ENCODE results near the gene TSHZ3.

Gene TSHZ3

DNA sequence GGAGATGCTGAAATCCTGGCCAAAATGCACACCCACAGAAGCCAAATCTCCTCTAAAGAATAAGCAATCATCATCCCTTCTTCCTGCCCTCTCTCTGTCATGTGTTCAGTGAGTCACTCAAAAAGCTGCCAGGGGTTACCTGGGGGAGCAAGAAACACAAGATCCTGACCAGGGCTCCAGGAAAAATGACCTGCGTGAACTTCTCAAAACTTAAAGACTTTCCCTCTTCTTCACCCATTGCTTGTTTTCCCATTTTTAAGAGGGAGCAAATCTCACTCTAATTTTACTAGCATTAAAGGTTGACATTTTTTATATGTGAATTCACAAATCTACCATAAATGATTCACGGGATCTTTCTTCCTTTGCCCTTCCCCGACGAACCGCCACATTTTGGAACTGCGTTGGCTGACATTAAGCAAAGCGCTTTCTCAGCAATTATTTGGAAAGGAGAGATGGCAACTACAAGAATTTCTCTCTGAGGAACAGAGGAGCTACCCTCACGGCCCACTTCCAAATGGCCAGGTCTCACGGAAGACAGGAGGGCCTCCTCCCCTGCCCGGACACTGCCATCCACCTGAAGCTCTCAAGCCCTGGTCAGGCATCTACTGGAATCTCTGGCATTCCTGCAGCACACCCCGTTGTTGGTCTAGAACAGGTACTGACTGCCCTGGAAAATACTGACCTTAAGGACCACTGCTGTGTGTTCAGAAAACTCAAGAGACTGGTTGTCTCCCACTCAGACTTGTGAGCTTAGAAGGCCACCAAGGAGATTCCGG lies 14.2 kb downstream of the TSHZ3 start:
- DNase-seq: no peak

DNA sequence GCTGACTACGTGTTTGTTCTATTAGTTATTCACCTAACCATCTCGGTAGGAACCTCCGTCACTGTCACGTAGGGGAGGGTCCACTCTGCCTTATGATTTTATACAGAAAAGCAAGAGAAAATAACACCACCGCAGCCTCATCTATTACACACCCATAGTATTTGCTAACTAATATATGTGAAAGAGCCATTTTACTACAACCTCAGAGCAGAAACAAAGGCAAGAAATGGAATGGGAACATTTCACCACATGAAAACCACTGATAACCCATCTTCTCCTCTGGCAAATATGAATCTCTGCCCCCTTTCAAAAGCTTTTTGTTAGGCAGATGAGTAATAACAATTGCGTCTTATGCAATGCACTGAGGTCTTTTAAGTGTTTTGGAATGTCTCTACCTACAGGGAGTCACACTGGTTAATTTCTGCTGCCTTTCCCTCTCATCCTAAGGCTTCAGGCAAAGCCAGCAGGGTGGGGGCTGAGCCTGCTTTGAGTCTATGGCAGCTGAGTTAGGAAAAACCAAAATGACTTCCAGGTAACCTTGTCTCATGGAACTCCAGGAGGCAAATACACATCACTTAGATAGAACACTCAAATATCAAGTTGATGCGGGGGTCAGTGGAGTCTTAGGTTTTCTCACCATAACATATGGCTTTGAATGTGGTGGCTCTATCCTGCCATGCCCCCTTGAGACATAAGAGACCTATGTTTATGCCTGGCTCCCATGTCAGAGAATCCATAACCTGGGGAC lies 15.0 kb downstream of the TSHZ3 start:
- no peak for DNase-seq

DNA sequence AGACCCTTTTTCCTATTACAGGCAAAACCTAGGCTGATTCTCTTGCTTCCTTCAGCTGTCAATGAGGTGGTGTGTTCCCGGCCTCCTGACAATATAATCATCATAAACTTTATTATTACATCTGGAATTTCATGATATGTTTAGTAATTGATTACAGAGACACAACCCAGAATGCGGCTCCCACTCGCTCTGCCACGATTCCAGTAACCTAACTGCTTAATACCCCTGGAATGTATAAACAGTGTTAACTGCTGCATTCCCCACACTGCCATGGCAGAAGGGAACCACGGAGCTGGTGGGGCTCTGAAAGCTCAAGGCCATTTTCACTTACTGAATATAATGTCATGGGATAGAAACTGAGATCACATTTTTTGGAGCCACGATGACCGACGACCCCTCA lies 17.1 kb downstream of the TSHZ3 start:
- DNase-seq: no peak

DNA sequence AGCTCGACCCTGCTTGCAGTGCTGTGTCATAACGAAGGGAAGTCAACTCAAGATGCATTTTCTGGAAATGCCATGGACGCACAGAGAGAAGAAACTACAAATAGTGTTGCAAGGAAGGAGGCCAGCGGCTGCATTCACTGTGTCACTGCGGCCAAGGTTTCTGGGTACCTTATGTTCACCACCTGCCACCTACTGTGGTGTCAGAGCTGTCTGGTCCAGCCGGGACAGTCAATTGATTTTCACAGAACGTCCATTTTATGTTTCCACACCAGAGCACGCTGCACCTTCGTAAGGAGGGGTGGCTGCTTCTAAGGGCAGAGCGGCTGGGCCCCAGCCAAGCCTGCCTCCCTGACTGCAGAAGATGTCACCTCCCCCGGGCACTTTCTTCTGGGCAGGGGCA lies 17.7 kb downstream of the TSHZ3 start:
- DNase-seq: no peak

DNA sequence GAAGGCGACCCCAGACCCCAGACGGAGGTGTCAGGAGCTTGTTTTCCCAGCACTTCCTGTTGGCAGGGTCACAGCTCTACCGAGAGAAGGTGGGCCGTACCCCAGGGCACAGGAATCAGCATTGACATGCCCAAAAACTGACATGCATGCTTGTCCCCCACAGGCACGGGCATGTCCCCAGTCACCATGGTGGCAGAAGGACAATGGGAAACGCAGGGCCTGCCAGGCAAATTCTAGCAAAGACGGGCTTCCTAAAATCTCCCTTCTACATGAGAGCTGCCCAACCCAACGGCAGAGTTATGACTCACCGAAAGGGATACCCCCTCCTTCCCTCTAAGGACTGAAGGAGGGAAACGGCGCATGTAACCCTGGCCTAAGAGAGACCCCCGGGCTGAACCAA lies 18.5 kb downstream of the TSHZ3 start:
- no peak for DNase-seq

DNA sequence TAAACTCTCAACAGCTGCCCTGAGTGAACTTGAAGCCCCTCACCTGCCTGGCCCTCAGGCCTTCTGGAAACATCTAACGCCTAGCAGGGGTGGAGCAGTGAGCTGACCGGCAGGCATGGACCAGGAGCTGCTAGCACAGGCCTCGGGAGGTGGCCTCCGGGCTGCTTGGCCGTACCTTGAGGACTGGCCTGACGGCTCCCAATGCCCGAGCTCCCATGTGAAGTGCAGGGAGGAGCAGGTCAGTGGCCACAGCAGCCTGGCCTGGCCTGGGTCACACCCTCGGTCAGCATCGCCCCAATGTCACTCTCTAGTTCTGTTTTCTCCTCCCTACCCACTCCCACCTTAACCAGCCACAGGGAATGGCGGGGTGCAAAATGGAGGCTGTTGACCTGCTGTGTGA lies 19.0 kb downstream of the TSHZ3 start:
- no peak for DNase-seq

DNA sequence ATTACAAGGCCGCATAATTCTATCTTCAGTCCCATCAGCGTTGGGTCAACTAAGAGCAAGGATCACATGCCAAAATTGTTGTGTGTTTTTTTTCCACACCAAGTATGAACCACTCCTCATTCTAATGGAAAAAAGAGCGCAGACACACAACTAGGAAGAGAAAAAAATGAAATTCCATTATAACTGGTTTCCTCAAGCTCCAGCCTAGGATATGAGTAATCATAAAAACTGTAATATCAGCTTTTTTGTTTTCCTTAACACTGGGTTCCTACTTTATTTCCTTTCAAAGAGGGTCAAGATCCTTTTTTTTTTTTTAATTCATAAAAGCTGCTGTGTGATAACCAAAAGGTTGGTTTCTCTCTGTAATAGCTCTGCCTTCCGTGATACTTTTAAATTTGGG lies 19.4 kb downstream of the TSHZ3 start:
- DNase-seq: no peak

DNA sequence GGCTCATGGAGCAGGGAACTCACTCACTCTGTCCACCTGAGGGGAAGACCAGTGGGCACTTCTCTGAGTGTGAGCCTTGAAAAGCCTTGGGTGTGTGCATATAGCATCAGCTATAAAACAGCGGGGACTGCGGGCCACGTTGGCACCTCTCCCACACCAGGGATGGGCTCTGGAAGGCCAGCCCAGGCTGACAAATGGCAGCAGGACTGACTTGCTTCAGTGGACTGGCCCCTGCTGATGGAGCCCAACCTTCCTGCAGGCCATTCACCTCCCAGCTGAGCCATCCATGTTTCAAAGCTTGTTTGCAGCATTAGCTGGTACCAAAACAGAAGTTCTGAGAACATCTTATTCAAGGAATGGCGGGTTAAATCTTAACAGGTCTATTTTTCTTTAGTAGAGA lies 21.0 kb downstream of the TSHZ3 start:
- no peak for DNase-seq

DNA sequence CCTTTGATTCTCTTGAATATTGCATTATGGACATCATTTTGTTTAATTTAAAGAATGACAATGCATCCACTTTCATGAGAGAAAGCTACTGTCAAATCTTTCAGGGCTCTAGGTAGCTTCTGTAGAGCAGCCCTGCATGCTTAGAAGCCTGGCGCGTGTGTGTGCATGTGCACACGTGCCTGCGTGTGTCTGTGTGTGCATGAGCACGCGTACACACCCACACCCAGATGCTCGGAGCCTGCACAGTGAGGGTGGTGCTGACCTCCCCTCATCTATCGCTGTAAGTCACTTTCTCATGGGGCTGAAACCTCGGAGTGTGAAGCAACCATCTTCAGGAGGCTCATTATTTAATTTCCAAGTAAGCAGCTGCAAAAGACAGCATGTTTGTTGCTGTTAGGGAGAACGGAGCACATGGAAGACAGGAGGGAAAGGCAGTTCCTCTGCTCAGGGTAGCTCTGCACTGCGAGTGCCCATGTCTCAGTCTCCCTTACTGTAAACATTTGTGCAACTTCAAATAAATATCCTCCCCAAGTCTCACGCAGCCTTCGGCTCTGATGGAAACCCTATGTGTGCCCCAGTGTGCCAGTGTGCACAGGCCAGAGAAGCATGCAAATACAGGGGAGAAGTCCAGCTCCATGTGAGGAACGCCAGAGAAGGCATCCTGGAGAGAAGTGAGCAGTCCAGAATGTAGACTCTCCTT lies 22.8 kb downstream of the TSHZ3 start:
- no peak for DNase-seq

DNA sequence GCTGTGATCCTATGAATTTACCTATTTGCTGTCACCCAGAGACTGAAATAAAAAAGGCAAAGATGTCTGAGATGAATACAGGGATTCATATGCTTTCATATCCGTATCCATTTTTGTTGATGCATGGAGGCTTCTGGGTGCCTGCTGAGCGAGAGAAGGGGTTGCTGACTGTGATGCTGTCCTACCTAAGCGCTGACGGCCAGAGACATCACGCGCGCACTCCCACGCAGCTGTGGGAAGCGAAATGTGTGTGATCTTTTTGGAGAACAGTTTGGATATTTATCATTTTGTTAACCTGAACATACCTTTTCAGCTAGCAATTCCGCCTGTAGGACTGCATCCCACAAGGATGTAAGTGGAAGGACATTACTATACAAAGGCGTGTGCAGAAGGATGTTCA lies 23.9 kb downstream of the TSHZ3 start:
- DNase-seq: no peak

DNA sequence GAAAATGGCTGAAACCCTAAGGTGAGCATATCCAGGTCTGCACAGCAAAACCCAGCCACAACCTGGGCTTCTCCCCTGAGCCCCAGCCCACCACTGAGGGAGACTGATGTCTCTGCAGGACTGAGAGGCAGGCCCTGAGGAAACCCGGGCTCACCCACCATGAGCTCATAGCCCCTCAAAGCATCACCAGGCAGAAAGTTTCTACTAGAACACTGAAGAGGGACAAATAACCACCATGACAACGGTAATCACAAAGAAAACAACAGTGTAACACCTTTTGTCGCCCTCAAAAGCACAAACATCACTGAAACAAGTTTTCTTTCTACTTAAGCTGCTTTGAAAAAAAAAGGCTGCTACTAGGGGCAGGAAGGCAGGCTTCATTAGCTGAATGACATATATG lies 29.8 kb downstream of the TSHZ3 start:
- DNase-seq: no peak

DNA sequence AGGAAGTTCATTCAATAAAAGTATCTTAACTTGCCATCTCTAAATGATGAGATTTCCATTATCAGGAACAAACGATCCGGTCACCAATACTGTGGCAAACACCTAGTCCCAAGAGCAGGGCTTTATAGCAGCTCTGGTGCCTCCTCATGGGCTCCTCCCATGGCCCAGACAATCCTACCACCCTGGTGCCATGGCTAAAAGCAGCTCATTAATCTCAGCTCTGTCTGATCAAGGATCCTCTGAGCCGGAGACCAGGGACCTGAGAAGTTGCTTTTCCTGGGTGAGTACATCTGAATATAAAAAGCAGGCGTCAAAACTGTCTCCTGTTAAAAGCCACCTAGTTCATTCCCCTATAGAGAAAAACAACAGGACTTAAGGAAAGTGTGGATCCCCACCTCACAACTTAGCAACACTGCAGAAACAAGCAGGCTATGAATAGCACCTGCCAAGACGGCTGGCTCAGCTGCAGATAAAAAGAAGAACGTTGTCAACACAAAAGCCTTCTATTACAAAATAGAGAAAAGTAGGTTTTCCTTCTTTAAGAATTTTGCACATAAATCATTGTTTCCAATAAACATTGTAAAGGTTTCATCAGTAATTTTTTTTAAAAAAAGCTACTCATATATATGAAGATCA lies 30.3 kb downstream of the TSHZ3 start:
- DNase-seq: no peak

DNA sequence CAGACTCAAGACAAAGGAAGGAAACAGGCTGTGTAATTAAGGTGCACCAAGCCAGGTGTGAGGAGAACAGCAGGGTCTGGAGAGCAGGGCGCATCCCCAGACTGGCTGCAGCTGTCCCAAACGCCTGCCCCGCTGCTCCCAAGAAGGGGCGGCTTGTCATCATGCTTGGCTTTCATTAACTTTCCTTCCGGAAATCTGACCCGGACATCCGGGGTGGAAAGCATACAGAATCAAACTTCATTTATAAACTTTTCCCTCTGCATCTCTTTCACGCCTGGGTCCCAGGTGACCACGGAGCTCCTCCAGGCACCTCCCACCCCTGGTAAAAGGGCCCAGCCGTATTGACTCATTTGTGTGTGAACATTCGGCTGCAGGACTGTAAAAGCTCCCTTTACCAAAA lies 31.7 kb downstream of the TSHZ3 start:
- no peak for DNase-seq

DNA sequence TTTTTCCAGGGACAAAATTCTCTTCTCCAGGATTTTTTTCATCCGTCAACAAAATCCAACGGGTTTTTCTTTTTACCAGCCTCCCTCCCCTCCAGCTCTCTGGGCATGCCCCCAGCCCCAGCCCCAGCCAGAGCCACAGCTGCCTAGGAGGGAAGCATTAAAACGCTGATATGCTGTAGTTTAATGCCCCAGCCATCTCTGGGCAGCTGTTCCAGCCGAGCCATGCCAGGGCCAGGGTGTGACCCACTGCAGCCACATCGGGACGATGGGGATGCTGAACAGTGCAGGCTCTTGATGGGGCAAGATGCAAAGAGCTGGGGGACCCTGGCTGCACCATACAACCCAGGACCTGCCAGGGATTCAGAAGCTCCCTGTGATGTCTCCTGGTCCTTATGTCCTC lies 32.1 kb downstream of the TSHZ3 start:
- DNase-seq: no peak

DNA sequence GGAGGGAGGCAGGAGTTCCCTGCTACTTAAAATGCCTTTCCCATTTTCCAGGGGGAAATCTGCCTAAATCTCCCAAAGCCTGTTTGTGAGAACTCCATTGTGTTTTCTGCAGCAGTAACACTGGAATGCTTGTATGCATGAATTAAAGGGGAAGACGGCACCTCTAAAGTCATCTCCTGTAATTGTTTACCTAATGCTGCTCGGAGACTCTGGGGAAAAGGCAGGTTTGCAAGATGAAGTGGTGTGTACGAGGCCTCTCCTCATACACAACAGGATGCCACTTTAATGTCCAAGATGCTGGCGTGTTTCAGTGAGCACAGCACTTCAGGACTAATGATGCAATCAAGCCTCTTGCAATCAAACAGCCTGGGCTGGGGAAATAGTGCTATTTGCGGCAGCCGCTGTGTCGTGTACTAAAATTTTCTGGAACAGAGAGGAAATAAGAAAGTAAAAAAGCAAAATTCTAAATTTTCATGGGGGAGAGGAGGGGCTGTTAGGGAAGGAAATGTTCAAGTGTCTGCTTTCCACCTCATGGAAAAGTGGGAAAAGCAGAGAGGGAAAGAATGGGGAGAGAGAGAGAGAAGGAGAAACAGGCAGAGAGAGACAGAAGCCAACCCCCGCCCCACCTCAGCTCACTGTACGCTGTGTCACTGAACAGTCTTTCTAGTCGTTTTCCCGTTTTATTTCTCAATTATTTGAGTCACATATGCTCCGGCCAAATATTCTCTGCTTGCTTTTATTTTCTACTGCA lies 32.9 kb downstream of the TSHZ3 start:
- no peak for DNase-seq

DNA sequence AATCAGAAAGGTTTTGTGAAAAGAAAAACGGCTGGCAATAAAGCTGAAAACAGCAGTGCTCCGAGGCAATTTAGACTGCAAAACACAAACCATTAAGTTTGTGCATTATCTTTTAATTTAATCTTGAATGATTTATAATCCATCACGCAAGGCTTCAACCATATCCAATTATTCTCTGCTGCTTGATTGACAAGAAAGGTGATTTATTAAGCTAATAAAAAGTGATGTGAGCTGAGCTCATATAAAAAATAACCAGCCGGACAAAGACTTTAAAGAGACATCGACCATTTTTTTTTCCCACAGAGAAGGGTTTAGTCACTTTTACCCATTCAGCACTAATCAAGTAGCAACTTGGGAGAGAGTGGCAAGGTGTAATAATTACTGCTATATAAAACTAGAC lies 33.6 kb downstream of the TSHZ3 start:
- no peak for DNase-seq

DNA sequence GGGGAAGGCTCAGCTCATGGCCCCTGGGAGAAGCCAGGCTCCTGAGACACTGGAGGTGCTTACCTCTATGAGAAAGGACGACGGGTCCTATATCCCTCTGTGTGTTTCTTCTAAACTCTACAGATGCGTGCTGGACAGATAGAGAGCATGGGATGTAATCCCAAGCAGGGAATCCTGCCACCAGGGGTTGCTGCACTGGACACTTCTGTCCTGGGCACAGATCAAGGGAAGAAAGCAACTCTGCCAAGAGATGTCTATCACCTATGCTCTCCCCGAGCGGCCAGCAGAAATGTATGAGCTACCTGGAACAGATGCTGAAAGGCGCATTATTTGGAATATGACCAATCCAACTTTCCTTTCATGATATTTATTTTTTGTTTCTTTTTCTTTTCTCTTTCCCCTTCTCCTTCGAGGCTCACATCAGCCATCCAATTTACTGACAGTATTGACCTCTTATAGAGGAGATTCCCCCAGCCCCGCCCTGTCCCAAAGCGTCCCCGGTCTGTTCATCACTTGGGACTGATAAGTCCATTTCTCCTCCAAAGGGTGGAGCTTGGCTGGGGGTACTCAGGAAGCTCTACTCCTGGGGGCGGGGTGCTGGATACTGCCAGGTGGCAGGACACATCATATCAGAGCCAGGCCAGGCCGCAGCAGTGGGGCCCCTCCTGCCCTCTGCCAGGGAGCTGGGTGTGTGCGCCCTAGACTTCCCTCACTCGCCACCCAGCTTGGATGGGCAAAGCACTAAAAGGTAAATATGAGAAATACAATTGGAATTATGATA lies 34.2 kb downstream of the TSHZ3 start:
- no peak for DNase-seq

DNA sequence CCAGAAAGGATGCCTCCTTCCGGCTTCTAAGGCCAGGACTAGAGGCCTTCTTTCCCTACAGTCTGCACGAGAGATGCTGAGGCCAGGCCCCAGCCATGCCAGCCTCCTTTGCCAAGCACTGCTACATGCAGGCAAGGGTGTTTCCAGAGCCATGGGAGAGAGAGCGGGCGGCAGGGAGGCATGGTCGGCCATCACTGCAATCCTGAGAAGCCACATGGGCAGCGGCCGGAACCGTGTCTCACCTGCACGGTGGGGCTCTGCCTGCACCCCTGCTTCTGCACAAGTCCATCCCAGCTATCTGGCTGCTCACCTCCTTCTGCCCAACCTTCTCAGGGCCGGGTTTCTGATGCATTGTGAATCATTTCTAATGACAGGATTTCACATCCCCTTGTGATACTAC lies 35.1 kb downstream of the TSHZ3 start:
- DNase-seq: no peak

DNA sequence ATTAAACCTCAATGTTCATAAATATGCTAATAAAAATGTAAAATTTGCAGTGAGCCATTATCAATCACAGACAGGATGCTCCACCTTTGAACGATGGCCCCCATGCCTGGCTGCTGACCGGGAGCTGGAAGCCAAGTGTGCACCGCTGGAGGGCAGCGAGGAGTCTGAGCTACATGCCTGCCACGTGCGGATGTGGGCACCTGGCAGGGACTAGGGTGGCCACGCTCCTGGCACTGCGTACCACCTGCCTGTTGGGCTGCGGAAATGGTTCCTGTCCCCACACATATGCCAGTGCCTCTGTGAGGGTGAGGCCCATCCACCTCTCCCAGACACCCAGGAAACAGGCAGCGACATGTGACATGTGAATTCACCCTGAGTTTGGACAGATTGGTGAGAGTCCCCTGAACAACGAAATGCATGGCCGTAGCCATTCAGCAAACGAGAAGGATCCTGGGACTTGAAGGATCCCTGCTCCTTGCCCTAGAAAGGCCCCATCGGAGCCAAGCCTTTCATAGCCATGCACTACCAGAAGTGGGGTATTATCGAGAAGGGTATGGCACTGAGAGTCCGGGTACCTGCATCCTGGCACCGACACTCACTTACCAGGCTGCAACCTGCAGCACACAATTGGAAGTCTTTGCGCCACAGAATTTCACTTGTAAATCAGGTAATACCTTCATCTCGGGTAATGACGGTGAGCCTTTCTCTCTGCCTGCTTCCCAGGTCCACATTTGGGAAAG lies 35.8 kb downstream of the TSHZ3 start:
- DNase-seq: no peak

DNA sequence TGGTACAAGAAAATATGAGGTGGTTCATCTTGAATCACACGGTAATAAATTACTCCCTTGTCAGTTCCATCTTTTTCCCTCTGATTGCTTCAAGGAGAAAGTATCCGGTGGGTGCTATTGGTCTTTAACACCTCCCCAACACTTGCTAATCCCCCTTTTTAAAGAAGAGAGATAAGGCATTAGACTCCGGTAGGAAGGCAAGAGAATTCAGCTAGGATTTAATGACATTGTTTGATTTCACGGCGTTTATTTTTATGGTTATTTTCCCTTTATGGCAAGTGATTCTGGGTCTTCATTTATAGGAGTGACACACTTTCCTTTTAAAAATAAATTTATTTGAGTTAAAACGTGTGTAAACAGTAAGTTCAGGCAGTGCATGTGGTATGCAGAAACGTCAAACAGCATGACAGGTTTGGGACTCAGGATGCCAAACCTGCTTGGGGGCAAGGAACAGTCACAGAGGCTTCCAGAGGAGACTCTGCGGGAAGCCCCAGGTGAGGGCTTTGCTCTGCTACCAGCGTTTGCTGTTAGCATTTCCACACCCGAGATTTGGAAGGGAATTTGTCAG lies 36.5 kb downstream of the TSHZ3 start:
- DNase-seq: no peak
